ENCODE measurements around the gene CMTM3.
"Not testable (repeated sequence)": the region's sequence is repeated elsewhere in the genome, so short reads cannot be mapped to it uniquely, and the experiment has no call there.

Gene CMTM3

GRCh38 chr16:66610111-66610820 lies 5.8 kb downstream of the CMTM3 start:
- DNase-seq: no peak

GRCh38 chr16:66611911-66612310 lies 7.4 kb downstream of the CMTM3 start:
- not testable (repeated sequence) for DNase-seq

DNA sequence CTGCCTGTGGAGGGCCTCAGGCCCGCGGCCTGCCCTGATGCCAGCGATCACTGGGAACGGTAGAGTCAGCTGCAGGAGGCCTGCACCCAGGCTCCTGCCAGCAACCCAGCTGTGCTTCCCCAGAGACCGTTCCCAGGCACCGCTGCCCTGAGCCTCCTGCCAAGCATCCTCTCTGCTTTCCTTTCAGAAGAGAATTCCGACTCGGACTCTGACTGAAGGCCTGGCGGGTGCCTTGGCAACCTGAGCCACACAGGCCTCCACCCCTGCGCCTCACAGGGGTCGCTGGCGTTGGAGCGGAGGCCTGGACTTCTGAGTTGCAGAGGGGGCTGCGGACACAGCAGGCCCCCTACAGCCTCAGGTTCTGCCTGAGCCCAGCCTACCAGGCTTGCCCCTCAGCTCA lies 7.9 kb downstream of the CMTM3 start:
- DNase-seq: no peak

DNA sequence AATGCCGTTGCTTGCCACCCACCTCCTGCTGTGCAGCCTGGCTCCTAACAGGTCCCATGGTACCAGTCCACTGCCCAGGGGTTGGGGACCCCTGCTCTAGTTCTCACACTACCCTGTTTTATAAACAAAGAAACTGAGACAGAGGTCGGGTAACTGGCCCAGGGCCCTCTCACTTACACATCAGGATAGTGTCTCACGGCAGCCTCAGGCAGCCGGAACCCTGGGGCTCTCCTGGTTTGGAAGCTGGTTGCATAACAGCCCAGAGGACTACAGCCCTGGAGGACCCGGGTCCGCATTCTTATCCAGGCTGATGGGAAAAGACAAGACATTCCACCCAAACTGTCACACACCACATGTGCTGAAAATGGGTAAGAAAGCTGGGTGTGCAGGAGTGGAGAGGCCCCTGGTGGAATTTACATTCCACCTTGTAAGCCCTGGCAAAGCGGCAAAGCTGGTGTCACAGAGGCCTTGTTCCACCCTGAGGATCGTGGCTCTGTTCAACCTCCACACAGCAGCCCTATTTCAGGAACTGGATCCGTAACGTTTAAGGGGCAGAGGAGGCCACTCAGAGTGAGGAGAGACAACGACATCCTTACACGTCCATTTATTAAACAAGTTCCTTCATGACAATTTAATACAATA lies 9.8 kb downstream of the CMTM3 start:
- no peak for DNase-seq

- no peak for DNase-seq
Measured at GRCh38 chr16:66616169-66616568, 11.7 kb downstream of the CMTM3 start.

DNA sequence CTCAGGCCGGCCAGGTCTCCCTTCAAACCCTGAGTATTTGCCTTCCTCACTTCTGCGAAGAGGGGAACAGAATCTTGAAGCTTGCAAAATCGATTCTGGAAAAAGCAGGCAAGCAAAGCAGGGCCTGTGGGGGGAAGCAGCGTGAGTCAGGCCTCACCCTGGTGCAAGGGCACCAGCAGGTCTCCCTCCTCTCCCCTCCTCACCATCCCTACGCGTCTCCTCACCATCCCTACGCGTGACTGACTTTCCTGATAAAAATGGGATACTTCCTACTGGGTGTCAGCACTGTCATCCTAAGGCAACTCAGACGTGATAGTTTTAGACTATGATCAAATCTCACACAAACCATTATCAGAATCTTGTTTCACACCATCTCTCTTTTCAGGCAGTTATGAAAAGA lies 12.1 kb downstream of the CMTM3 start:
- DNase-seq: no peak

- DNase-seq: no peak
Measured at GRCh38 chr16:66617010-66617434, 12.5 kb downstream of the CMTM3 start.

- no peak for DNase-seq
Measured at GRCh38 chr16:66617728-66618127, 13.2 kb downstream of the CMTM3 start.

DNA sequence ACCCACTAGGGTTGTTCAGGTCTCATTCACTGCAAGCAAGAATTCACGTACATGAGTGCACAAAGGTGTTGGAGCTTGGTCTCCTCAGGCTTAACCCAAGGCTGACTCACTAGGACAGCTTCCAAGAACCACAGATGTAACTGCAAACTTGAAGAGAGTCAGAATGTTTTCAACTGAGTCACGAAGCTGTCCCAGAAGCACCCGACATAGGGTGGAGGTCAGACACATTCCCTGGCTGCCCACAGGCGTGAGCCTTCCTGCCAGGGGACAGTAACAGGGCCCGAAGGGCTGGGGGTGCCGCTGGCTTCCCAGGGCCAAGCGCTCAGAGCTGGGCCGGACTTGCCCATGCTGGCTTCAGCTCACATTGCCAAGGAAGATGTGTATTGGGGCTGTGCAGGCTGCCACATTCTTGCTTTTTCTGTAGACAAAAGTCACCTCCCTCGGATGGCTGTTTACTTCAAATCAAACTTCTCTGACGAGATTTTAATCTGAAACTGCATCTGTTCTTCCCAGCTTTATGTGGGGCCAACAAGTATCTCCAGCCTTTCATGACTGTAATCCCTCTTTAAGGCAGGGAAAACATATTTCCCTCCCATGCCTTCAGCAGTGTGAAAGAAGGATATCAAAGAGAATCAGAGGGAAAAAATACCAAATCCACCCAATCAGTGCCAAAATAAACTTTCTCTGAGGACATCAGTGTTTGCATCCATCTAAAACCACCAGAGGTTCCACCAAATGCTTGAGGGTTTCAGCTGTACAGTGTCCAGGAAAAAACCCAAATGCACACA lies 14.3 kb downstream of the CMTM3 start:
- DNase-seq: no peak

DNA sequence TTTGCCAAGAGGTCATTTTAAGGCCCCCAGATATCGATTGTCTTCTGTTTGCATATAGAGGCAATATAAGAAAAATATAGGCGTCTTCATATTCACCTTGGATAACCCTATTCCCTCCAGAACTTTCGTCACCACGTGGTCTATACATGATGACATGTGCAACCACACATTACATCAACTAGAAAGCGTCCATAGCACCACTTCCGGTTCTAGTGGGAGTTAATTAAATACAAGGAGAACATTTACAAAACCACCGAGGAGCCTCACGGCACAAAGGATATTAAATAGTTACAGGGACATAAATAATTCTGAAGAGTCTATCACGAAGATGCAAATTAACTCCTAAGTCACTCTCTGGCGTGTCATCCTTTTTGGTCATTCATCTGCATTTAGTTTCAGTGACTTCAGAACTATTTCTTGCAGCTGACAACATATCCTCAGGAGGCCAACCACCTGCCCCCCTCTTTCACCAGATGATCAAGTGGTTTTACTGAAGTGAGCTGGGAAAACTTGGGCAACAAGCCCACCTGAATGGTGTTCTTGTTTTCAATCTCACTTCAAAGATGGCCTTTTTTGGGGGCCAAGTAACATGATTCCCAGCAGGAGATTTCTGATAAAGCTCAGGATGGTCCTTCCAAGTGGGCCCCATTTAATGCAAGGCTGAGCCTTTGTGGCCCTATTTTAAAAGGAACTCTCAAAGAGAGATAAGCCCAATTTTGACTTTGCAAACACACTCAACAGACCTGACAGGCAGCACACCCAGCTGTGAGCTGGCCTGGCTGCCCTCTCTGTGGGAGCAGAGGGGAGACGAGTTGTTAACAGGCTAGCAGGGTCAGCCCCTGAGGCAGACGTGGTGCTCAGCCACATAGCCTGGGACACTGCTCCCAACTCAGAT lies 15.3 kb downstream of the CMTM3 start:
- no peak for DNase-seq

- no peak for DNase-seq
Measured at GRCh38 chr16:66620429-66620795, 15.9 kb downstream of the CMTM3 start.

DNA sequence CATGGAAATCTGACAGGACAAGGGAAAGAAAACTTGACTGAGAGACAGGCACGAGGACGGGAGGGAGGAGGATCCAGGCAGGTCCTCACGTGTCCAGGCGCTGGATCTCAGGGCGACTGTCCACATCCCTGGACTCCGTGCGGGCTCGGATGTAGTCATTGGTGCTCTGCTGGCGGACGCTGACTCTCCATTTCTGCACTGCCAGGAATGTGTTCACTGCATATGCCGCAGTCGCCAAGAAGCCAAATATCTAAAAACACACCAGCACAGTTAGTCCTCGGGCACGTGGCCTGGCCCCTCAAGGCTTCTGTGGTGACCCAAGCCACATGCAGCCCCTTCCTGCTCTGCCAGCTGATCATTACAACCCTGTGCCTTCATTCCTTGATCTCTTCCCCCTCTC lies 17.5 kb downstream of the CMTM3 start:
- DNase-seq: no peak

- DNase-seq: no peak
Measured at GRCh38 chr16:66622863-66623262, 18.4 kb downstream of the CMTM3 start.

GRCh38 chr16:66623755-66624154 lies 19.3 kb downstream of the CMTM3 start:
- no peak for DNase-seq

GRCh38 chr16:66627611-66628378 lies 23.3 kb downstream of the CMTM3 start:
- not testable (repeated sequence) for DNase-seq

DNA sequence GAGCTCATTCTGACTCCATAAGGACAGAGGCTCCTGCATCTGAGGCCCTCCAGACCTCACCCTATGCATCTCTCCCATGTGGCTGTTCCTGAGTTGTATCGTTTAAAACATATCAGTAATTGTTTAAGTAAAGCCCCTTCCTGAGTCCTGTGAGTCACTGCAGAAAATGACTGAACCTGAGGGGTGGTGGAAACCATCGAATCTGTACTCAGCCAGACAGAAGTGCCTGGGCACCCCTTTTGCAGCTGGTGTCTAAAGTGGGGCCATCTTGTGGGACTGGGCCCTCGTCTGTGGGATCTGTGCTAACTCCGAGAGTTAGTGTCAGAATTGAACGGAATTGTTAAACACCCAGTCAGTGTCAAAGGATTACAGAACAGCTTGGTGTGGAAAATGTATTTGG lies 25.4 kb downstream of the CMTM3 start:
- DNase-seq: no peak

DNA sequence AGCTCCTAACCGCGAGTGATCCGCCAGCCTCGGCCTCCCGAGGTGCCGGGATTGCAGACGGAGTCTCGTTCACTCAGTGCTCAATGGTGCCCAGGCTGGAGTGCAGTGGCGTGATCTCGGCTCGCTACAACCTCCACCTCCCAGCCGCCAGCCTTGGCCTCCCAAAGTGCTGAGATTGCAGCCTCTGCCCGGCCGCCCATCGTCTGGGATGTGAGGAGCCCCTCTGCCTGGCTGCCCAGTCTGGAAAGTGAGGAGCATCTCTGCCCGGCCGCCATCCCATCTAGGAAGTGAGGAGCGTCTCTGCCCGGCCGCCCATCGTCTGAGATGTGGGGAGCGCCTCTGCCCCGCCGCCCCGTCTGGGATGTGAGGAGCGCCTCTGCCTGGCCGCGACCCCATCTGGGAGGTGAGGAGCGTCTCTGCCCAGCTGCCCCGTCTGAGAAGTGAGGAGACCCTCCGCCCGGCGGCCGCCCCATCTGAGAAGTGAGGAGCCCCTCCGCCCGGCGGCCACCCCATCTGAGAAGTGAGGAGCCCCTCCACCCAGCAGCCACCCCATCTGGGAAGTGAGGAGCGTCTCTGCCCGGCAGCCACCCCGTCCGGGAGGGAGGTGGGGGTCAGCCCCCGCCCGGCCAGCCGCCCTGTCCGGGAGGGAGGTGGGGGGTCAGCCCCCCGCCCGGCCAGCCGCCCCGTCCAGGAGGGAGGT lies 26.2 kb downstream of the CMTM3 start:
- not testable (repeated sequence) for DNase-seq

DNA sequence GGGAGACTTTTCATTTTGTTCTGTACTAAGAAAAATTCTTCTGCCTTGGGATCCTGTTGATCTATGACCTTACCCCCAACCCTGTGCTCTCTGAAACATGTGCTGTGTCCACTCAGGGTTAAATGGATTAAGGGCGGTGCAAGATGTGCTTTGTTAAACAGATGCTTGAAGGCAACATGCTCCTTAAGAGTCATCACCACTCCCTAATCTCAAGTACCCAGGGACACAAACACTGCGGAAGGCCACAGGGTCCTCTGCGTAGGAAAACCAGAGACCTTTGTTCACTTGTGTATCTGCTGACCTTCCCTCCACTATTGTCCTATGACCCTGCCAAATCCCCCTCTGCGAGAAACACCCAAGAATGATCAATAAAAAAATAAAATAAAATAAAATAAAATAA lies 27.1 kb downstream of the CMTM3 start:
- DNase-seq: not testable (repeated sequence)

- DNase-seq: no peak
Measured at GRCh38 chr16:66634527-66635196, 30.2 kb downstream of the CMTM3 start.

GRCh38 chr16:66635406-66635805 lies 30.9 kb downstream of the CMTM3 start:
- DNase-seq: no peak

DNA sequence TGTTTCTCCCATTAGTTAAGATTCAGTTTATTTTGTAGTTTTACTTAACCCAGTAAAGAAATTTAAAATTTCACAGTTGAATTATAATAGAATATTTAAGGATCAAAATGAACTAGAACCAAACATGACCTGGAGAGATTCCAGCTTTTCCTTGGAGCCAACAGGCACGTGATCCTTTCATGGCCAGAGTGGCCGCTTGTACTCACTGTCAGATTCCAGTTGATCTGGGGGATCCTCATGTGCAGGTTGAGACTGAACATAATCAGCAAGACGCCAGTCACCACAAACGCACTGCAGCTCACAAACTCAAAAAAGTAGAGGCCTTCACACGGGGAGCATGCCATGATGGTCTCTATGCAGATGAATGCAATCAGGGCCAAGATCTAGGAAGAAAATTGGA lies 31.7 kb downstream of the CMTM3 start:
- no peak for DNase-seq

Measured in stimulated activated CD4-positive, alpha-beta T cell treated with anti-CD3 and anti-CD28 coated beads, Interleukin-1b, Interleukin-23, amount 100 ng/mL, for 48 hours (primary cell).